ENCODE results near the gene SNX8.

SNX8 gene

GRCh38 chr7:2242541-2243429 is 71.5 kb downstream of the SNX8 start:
- DNase-seq: no peak

GRCh38 chr7:2241580-2242540 is 72.4 kb downstream of the SNX8 start, which contains the start of the genes MRM2 and NUDT1:
MRM2 (minus strand) TSS chr7:2242205; CDS start chr7:2242169, 36 bp downstream.
NUDT1 (plus strand) TSS chr7:2242226; CDS start chr7:2244575, 2,349 bp downstream.
- DNase-seq: peak; percentile 82

GRCh38 chr7:2239242-2239641 is 75.0 kb downstream of the SNX8 start:
- DNase-seq: no peak

- DNase-seq: no peak
Observed at GRCh38 chr7:2237109-2237602, 77.1 kb downstream of the SNX8 start.

GRCh38 chr7:2233926-2234325 is 80.3 kb downstream of the SNX8 start:
- no peak for DNase-seq

- DNase-seq: peak; percentile 89
Observed at GRCh38 chr7:2232766-2233520, 81.3 kb downstream of the SNX8 start, which contains the start of gene MAD1L1. MAD1L1 (minus strand) TSS chr7:2232945; CDS start chr7:2230133, 2,812 bp downstream.

GRCh38 chr7:2231992-2232765 is 82.1 kb downstream of the SNX8 start:
- DNase-seq: no peak

GRCh38 chr7:2230882-2231281 is 83.4 kb downstream of the SNX8 start:
- no peak for DNase-seq

GRCh38 chr7:2230226-2230625 is 84.0 kb downstream of the SNX8 start:
- no peak for DNase-seq

GRCh38 chr7:2229467-2229866 is 84.8 kb downstream of the SNX8 start:
- DNase-seq: no peak

- no peak for DNase-seq
Observed at GRCh38 chr7:2228921-2229320, 85.3 kb downstream of the SNX8 start.

- DNase-seq: no peak
Observed at GRCh38 chr7:2227699-2228098, 86.5 kb downstream of the SNX8 start.

- no peak for DNase-seq
Observed at GRCh38 chr7:2225830-2226229, 88.4 kb downstream of the SNX8 start.

GRCh38 chr7:2225336-2225735 is 88.9 kb downstream of the SNX8 start:
- no peak for DNase-seq

- DNase-seq: no peak
Observed at GRCh38 chr7:2224934-2225333, 89.3 kb downstream of the SNX8 start.

- DNase-seq: no peak
Observed at GRCh38 chr7:2224491-2224928, 89.7 kb downstream of the SNX8 start.

GRCh38 chr7:2223321-2223720 is 90.9 kb downstream of the SNX8 start:
- no peak for DNase-seq

GRCh38 chr7:2222516-2222915 is 91.7 kb downstream of the SNX8 start:
- DNase-seq: no peak

- no peak for DNase-seq
Observed at GRCh38 chr7:2220954-2221353, 93.3 kb downstream of the SNX8 start.

- DNase-seq: no peak
Observed at GRCh38 chr7:2220506-2220905, 93.7 kb downstream of the SNX8 start.

GRCh38 chr7:2220030-2220429 is 94.2 kb downstream of the SNX8 start:
- DNase-seq: no peak

- DNase-seq: no peak
Observed at GRCh38 chr7:2219606-2220005, 94.6 kb downstream of the SNX8 start.

All from COR-L47 (cell line).